HepG2 (cell line): ENCODE results near the gene MYO1B. TPM values are rescaled to one million over a fixed set of nuclear protein-coding genes. Genes with fewer than 3 reads are reported as not detected.

ENCODE experiments used
- FOXM1 ChIP-seq: sonication (generic); formaldehyde crosslinking; IDR thresholded peaks from 2 replicates; pipeline ENCODE4 v1.5.0; 2020; ENCODE audit warnings: missing genetic modification reagents
- HCFC1 ChIP-seq: fragments of 150-350 bp; IDR thresholded peaks from 2 replicates; pipeline ENCODE4 v1.6.1; 2014; ENCODE audit warnings: low read depth, low read length
- HNF1B ChIP-seq: sonication (generic); formaldehyde crosslinking; IDR thresholded peaks from 2 replicates; pipeline ENCODE4 v1.5.1; 2020; ENCODE audit warnings: mild to moderate bottlenecking, moderate library complexity, missing genetic modification reagents
- KLF12 ChIP-seq: sonication (generic); formaldehyde crosslinking; IDR thresholded peaks from 2 replicates; pipeline ENCODE4 v1.4.0; 2020; ENCODE audit warnings: missing genetic modification reagents, borderline replicate concordance
- MAFG ChIP-seq: sonication (generic); formaldehyde crosslinking; IDR thresholded peaks from 2 replicates; pipeline ENCODE4 v1.5.1; 2020; ENCODE audit warnings: mild to moderate bottlenecking, missing genetic modification reagents
- MAX ChIP-seq: IDR thresholded peaks from 2 replicates; pipeline ENCODE4 v1.6.1; 2012; ENCODE audit warnings: inconsistent platforms
- NFAT5 ChIP-seq: sonication (generic); formaldehyde crosslinking; IDR thresholded peaks from 2 replicates; pipeline ENCODE4 v1.4.0; 2020; ENCODE audit warnings: missing genetic modification reagents
- SALL2 ChIP-seq: sonication (generic); formaldehyde crosslinking; IDR thresholded peaks from 2 replicates; pipeline ENCODE4 v1.8.1; 2023; ENCODE audit warnings: mild to moderate bottlenecking, missing genetic modification reagents, inconsistent platforms
- SNRNP70 ChIP-seq: fragments of 200-400 bp; formaldehyde crosslinking; IDR thresholded peaks from 2 replicates; pipeline ENCODE4 v1.6.1; 2017; ENCODE audit warnings: mild to moderate bottlenecking, low read depth, low read length, moderate library complexity
- TEAD3 ChIP-seq: optimal IDR thresholded peaks from 2 replicates; pipeline ENCODE3; 2016; ENCODE audit warnings: borderline replicate concordance
- THAP11 ChIP-seq: IDR thresholded peaks from 2 replicates; pipeline ENCODE4 v1.6.1; 2016; ENCODE audit warnings: missing biosample characterization, missing genetic modification reagents
- YEATS2 ChIP-seq: sonication (generic); formaldehyde crosslinking; IDR thresholded peaks from 2 replicates; pipeline ENCODE4 v1.4.0; 2020; ENCODE audit warnings: missing genetic modification reagents, borderline replicate concordance
- ZNF10 ChIP-seq: sonication (generic); formaldehyde crosslinking; IDR thresholded peaks from 2 replicates; pipeline ENCODE4 v1.4.0; 2020; ENCODE audit warnings: mild to moderate bottlenecking, low read depth, missing genetic modification reagents, borderline replicate concordance
- ZNF143 ChIP-seq: sonication (generic); formaldehyde crosslinking; IDR thresholded peaks from 2 replicates; pipeline ENCODE4 v1.4.0; 2020; ENCODE audit warnings: missing genetic modification reagents
- ZNF232 ChIP-seq: sonication (generic); formaldehyde crosslinking; IDR thresholded peaks from 2 replicates; pipeline ENCODE4 v1.4.0; 2020; ENCODE audit warnings: missing genetic modification reagents, borderline replicate concordance
- ZNF275 ChIP-seq: sonication (generic); formaldehyde crosslinking; IDR thresholded peaks from 2 replicates; pipeline ENCODE4 v1.8.0; 2022; ENCODE audit warnings: missing genetic modification reagents, mild to moderate bottlenecking, inconsistent platforms, borderline replicate concordance
- ZNF331 ChIP-seq: sonication (generic); formaldehyde crosslinking; IDR thresholded peaks from 2 replicates; pipeline ENCODE4 v1.4.0; 2020; ENCODE audit warnings: missing genetic modification reagents
- ZNF33A ChIP-seq: sonication (generic); formaldehyde crosslinking; IDR thresholded peaks from 2 replicates; pipeline ENCODE4 v1.5.1; 2020; ENCODE audit warnings: missing genetic modification reagents, mild to moderate bottlenecking, moderate library complexity, borderline replicate concordance
- ZNF616 ChIP-seq: sonication (generic); formaldehyde crosslinking; IDR thresholded peaks from 2 replicates; pipeline ENCODE4 v1.5.0; 2020; ENCODE audit warnings: low read depth, mild to moderate bottlenecking, missing genetic modification reagents
- ZNF629 ChIP-seq: sonication (generic); formaldehyde crosslinking; conservative IDR thresholded peaks from 2 replicates; pipeline ENCODE4 v1.5.0; 2020; ENCODE audit warnings: missing genetic modification reagents
- ZNF703 ChIP-seq: sonication (generic); formaldehyde crosslinking; IDR thresholded peaks from 2 replicates; pipeline ENCODE4 v1.5.1; 2020; ENCODE audit warnings: missing genetic modification reagents, mild to moderate bottlenecking, moderate library complexity, borderline replicate concordance
- polyA plus RNA-seq, 8 experiments: library from polyadenylated mRNA; depleted of rRNA in 3 of 8; stranded (reverse) in 7 of 8; unstranded in 1 of 8; fragments of >200 nt; fragmentation: Illumina TruSeq in 4 of 8; extraction: Trizol in 4 of 8; gene quantifications; 2 replicates each; pipeline versions ENCODE4 v1.2.1 to v1.2.3, GENCODE V29; 2011 to 2016; ENCODE audit warnings: low read depth in 4 of 8, missing spikeins in 1 of 8, mixed read lengths in 1 of 8; ENCODE audit not compliant: insufficient read depth in 1 of 8
- total RNA-seq, 5 experiments: library from RNA; depleted of rRNA; stranded (reverse); fragments of >200 nt; fragmentation: Illumina TruSeq; extraction: Trizol; gene quantifications; 2 replicates each; pipeline ENCODE4 v1.2.3, GENCODE V29; 2016; ENCODE audit warnings: low read depth in 1 of 5
- TF ChIP-seq, protein P1 (sequence below): sonication (generic); formaldehyde crosslinking; IDR thresholded peaks from 2 replicates; pipeline ENCODE4 v1.4.0; 2020; ENCODE audit warnings: missing genetic modification reagents

The MYO1B gene
- total and polyA plus RNA-seq, 2 of the 13 experiments (the other 11 are each of a cell fraction or from before 2014, with no cell fraction given) = 36.9 to 89.8 TPM

DNA sequence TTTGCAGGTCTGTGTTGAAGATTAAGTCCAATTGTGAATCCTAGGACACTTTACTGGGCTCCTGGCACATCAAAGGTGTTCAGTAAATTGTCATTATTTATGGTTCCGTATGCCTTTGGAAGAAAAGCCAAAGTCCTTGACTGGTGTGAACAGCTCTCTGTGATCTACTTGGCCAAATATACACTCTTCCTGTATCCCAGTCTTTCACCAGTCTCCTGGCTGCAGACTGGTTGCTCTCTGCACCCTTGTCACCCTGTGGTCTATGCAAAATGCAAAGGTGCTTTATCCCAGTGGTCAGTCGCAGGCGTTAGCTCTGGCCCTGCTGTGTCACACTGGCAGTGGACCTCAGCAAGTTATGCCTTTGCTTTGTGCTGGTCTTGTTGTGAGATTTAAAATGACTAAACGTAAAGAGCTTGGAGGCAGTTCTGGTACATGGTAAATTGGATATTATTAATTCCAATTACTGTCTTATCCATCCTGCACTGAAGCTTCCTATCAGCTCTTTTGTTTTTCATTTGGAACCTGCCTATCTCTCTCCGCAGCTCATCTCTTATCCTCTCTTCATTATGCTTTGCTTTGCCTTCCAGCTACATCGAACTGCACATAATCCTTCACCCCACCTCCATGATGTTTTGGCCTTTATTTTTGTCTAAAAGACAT lies 83.1 kb downstream of the MYO1B start (continued):
- TF ChIP-seq HNF1B (CRISPR knock-in tag) (no peak), MAFG (CRISPR knock-in tag) (no peak), FOXM1 (CRISPR knock-in tag) (no peak), TEAD3 (CRISPR knock-in tag) (peak; percentile 64), ZNF275 (CRISPR knock-in tag) (no peak), ZNF143 (CRISPR knock-in tag) (no peak), SNRNP70 (no peak), ZNF629 (CRISPR knock-in tag) (no peak), ZNF232 (CRISPR knock-in tag) (no peak), NFAT5 (CRISPR knock-in tag) (no peak), YEATS2 (CRISPR knock-in tag) (no peak), ZNF703 (CRISPR knock-in tag) (no peak), ZNF616 (CRISPR knock-in tag) (no peak), MAX (no peak), ZNF10 (CRISPR knock-in tag) (no peak), ZNF331 (peak; percentile 61; the same call in 1 of the 2 replicates), ZNF33A (CRISPR knock-in tag) (no peak), KLF12 (no peak), SALL2 (no peak), THAP11 (no peak), HCFC1 (no peak)
- TF ChIP-seq, protein P1, sequence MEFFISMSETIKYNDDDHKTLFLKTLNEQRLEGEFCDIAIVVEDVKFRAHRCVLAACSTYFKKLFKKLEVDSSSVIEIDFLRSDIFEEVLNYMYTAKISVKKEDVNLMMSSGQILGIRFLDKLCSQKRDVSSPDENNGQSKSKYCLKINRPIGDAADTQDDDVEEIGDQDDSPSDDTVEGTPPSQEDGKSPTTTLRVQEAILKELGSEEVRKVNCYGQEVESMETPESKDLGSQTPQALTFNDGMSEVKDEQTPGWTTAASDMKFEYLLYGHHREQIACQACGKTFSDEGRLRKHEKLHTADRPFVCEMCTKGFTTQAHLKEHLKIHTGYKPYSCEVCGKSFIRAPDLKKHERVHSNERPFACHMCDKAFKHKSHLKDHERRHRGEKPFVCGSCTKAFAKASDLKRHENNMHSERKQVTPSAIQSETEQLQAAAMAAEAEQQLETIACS (CRISPR knock-in tag) = no peak
